ENCODE results near the gene NDUFA8.
A peak's percentile ranks its signal among the peaks of the same experiment; 100 is the strongest.

NDUFA8 gene

DNA sequence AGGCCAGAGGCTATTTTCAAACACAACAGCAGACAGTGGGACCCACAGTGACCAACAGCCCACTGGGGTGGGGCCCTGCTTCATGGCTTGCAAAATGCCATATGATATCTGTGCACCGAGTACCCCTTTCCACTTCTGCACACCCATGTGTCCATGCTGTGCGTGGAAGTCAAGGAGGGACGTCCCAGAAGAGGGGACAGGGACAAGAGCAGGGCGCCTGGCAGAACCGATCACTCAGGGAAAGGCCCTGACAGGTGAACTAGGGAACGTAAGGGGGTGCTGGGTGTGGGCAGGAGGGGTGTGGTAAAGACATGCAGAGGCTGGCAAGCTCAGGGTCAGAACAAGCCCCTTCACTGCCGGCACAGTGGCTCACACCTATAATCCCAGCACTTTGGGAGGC lies 58.8 kb downstream of the NDUFA8 start:
- in situ Hi-C loops (cut with MboI; ENCODE audit: low sequenced_read_pairs, unreplicated experiment): loop anchor here (25.0 kb wide), 1 partner anchor 362 kb away; no protein-coding TSS in a partner anchor

DNA sequence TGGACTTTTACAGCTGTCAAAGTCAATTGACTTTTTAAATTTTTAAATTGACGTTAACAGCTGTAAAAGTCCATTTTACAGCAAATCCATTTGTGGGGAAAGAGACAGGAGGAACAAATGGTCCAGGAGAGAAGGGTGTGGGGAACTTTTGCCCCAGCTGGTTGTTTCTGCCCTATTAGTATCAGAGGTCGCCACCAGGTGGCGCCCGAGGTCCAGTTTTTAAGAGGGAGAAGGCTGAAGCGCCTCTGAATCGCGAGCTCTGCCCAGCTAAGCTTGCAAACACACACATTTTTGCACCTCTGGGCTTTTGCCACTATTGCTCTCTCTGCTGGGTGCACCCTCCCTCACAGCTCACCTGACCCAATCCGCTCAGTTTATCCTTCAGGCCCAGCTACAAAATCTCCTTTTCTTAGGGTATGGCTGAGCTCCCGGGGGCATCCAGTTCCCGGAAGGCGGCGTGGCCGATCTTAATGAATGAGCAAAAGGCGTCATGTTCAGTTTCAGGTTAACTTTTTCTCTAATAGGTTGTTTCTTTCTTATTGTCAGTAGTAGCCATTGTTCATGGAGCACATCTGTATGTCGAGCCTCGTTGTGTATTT lies 60.2 kb downstream of the NDUFA8 start:
- in situ Hi-C loops (cut with MboI; ENCODE audit: low sequenced_read_pairs, unreplicated experiment): loop anchor here (10.0 kb wide), 1 partner anchor 255 kb away; no protein-coding TSS in a partner anchor
- TF ChIP-seq, protein P1, sequence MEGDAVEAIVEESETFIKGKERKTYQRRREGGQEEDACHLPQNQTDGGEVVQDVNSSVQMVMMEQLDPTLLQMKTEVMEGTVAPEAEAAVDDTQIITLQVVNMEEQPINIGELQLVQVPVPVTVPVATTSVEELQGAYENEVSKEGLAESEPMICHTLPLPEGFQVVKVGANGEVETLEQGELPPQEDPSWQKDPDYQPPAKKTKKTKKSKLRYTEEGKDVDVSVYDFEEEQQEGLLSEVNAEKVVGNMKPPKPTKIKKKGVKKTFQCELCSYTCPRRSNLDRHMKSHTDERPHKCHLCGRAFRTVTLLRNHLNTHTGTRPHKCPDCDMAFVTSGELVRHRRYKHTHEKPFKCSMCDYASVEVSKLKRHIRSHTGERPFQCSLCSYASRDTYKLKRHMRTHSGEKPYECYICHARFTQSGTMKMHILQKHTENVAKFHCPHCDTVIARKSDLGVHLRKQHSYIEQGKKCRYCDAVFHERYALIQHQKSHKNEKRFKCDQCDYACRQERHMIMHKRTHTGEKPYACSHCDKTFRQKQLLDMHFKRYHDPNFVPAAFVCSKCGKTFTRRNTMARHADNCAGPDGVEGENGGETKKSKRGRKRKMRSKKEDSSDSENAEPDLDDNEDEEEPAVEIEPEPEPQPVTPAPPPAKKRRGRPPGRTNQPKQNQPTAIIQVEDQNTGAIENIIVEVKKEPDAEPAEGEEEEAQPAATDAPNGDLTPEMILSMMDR (IDR thresholded peaks at IDR 0.05; ENCODE audit: borderline replicate concordance, control extremely low read depth, extremely low read depth, insufficient read depth, missing control alignments): peak; percentile 76
- DNase-seq (ENCODE audit: low spot score): peak; percentile 78

More for the DNA sequence above, 58.8 kb downstream of the NDUFA8 start:
- TF ChIP-seq, protein P1 (IDR thresholded peaks at IDR 0.05; ENCODE audit: borderline replicate concordance, control extremely low read depth, extremely low read depth, insufficient read depth, missing control alignments): no peak
- DNase-seq (ENCODE audit: low spot score): no peak

DNA sequence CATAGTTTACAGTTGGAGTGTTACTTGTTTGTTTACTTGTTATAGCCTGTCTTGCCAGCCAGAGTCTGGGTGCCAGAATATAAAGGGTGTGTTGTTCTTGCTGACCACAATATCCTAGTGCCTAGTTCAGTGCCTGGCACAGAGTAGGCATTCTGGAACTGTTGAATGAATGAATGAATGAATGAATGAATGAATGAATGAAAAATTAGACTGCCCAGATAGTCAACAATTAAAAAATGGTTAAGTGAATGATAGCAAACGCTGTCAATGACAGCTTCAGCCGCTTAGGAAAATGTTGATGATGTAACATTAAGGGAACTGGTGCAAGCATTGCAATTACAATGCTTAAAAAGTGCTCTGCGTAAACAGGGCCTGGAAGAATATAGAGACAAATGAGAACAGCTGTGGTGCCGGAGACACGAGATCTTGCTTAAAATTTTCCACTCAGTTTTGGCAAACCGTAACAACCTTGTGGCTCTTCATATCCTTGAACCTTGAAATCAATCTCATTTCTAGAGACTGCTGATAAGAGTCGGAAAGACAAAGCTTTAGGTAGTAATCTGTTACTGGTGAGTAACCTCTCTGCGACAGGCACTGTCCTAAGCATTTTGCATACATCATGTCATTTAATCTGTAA lies 61.8 kb downstream of the NDUFA8 start:
- TF ChIP-seq, protein P1 (IDR thresholded peaks at IDR 0.05; ENCODE audit: borderline replicate concordance, control extremely low read depth, extremely low read depth, insufficient read depth, missing control alignments): no peak
- no peak for DNase-seq (ENCODE audit: low spot score)

DNA sequence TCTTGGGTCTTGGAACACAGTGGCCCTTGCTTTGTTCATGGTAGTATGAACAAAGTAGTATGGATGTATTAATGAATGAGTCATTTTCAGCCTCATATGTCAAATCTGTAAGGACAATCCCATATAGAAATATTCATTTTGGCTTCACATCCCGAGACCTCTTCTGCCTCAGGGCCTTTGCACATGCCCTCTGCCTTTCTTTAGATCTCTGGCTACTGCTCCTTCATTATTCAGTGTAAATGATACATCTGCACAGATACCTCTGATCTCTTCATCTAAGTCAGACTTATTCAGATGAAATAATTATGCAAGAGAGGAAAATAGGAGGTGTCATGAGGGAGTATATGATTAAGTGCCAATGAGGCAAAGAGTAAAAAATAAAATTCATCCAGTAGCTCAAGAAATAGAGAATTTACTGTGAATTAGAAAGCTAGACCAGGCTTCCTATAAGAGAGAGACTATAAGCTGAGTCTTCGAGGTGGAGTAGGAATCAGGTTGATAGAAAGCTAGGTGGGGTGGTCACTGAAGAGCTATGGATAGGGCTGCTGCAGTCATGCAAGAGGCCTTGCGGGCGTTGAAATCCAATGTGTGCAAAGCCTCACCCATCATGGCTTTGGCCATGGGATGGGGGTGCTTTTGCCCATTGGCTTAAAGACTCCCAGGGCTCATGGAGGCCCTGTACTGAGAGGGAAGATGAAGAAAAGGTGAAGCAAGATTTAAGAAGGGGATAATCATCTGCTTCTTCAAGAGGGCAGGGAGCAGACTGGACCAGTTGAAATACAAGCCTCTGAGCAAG lies 62.8 kb downstream of the NDUFA8 start:
- no peak for DNase-seq (ENCODE audit: low spot score)
- in situ Hi-C loops (cut with MboI; ENCODE audit: low sequenced_read_pairs, unreplicated experiment): loop anchor here (10.0 kb wide), 1 partner anchor 258 kb away; no protein-coding TSS in a partner anchor
- TF ChIP-seq, protein P1 (IDR thresholded peaks at IDR 0.05; ENCODE audit: borderline replicate concordance, control extremely low read depth, extremely low read depth, insufficient read depth, missing control alignments): no peak

More for the DNA sequence above, 61.8 kb downstream of the NDUFA8 start:
- in situ Hi-C loops (cut with MboI; ENCODE audit: low sequenced_read_pairs, unreplicated experiment): loop anchor here (10.0 kb wide), 1 partner anchor 257 kb away; no protein-coding TSS in a partner anchor

DNA sequence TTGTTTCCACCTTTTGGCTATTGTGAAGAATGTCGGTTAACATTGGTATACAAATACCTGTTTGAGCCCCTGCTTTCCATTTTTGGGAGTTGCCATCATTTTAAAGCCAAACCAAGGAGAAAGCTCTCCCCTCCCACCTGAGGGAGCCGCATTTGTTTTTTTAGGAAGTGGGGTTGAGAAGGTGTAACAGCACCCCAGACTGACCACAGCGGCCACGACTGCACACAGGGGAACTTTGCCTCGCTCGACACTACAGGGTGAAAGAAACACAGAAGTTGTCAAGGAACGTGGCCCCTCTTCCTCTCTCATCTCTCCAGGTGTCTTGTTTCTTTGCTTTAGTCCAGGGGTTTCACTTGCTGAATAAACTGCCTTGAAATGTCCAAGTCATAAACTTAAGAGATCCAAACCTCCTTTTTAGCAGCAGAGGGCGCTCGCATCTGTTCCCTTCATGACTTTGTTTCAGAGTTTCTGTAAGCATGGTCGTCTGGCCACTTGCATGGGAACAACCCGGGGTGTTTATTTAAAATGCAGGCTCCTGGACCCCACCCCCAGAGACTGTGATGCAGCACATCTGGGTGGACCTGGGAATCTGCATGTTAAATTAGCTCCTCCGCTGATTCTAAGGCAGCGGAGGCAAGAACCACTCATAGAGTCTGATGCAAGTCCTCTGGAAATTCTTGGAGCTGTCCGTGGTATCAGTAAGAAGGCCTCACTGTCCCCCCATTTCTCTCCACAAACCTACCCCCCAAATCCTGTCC lies 64.4 kb downstream of the NDUFA8 start:
- TF ChIP-seq, protein P1 (IDR thresholded peaks at IDR 0.05; ENCODE audit: borderline replicate concordance, control extremely low read depth, extremely low read depth, insufficient read depth, missing control alignments): peak; percentile 67
- DNase-seq (ENCODE audit: low spot score): peak; percentile 49
- in situ Hi-C loops (cut with MboI; ENCODE audit: low sequenced_read_pairs, unreplicated experiment): loop anchor here (10.0 kb wide), 1 partner anchor 260 kb away; no protein-coding TSS in a partner anchor
